Heart right ventricle (tissue), 16 donors: ENCODE results near the gene CAMSAP1. TPM values are rescaled to one million over a fixed set of nuclear protein-coding genes. Genes with fewer than 3 reads are reported as not detected.

Experiments
- ATAC-seq, 8 donors: fragments of 200-7000 bp; cut with Tn5 transposase; one replicate each; pipeline ENCODE4 v1.9.1; 2020; ENCODE audit warnings: mild to moderate bottlenecking in 8 of 8, moderate library complexity in 8 of 8, moderate number of reproducible peaks in 1 of 8
- DNase-seq, 2 donors: peaks; one replicate each; pipeline ENCODE4 v3.0.0-alpha.2; 2020
- H3K27ac ChIP-seq, 10 donors: fragments of 200-600 bp; sonication (generic) in 2 of 10; one replicate each; pipeline versions ENCODE4 v1.5.0 to v1.8.0; 2020 to 2022; ENCODE audit warnings: mild to moderate bottlenecking in 3 of 10
- H3K27me3 ChIP-seq, 7 donors: fragments of 200-600 bp; one replicate each; pipeline ENCODE4 v1.8.0; 2021 to 2022; ENCODE audit warnings: mild to moderate bottlenecking in 2 of 7
- H3K36me3 ChIP-seq, 9 donors: fragments of 200-600 bp; sonication (generic) in 1 of 9; one replicate each; pipeline versions ENCODE4 v1.5.0 to v1.8.0; 2020 to 2022; ENCODE audit warnings: mild to moderate bottlenecking in 2 of 9
- H3K4me1 ChIP-seq, 9 donors: fragments of 200-600 bp; sonication (generic) in 1 of 9; one replicate each; pipeline versions ENCODE4 v1.5.0 to v1.8.0; 2020 to 2022; ENCODE audit warnings: mild to moderate bottlenecking in 4 of 9
- H3K4me3 ChIP-seq, 10 donors: fragments of 200-600 bp; sonication (generic) in 2 of 10; one replicate each; pipeline versions ENCODE4 v1.5.0 to v1.8.0; 2020 to 2022; ENCODE audit warnings: mild to moderate bottlenecking in 7 of 10, moderate library complexity in 2 of 10
- H3K9me3 ChIP-seq, 11 donors: fragments of 200-600 bp in 10 of 11; sonication (generic) in 2 of 11; one replicate each; pipeline versions ENCODE4 v1.5.0 to v1.8.0; 2013 to 2022; ENCODE audit warnings: mild to moderate bottlenecking in 2 of 11, control low read depth in 1 of 11, moderate library complexity in 1 of 11
- CTCF ChIP-seq, 9 donors: fragments of 200-600 bp; sonication (generic) in 2 of 9; IDR thresholded peaks; one replicate each; pipeline versions ENCODE4 v1.5.0 to v1.8.0; 2021 to 2022; ENCODE audit warnings: antibody characterized with exemption in 9 of 9, mild to moderate bottlenecking in 5 of 9, moderate library complexity in 1 of 9
- WGBS, 2 donors: extraction: QIAGEN DNeasy Blood & Tissue Kit; methylation state at CpG; one replicate each; pipeline ENCODE4 v1.1.7; 2013; ENCODE audit warnings: inconsistent platforms in 1 of 2; 5-methylcytosine and 5-hydroxymethylcytosine counted together
- intact Hi-C, 10 donors: fragments of 100-400 bp; cut with DNase I; formaldehyde crosslinking; loops; one replicate each; pipeline versions ENCODE4 v1.11.1 to v1.14.2; 2022
- polyA plus RNA-seq, 2 donors: library from polyadenylated mRNA; stranded (reverse); fragments of 200-250 nt; gene quantifications; one replicate each; pipeline ENCODE4 v1.2.3, GENCODE V29; 2013
- total RNA-seq, 10 donors: library from RNA; stranded (reverse); fragmentation: NEBNext Ultra II Directional in 3 of 10; extraction: Animal tissue kit (Norgen Biotek cat#: 25700) in 3 of 10; gene quantifications; one replicate each; pipeline versions ENCODE4 v1.2.1 to v1.2.4, GENCODE V29; 2021 to 2023
- donor health status: Arrhythmogenic right ventricular cardiomyopathy.
- donor health status: ischemic (EF 13 %, LVEDD 7.1; RV severe dilation, severe dysfunction).
- donor health status: healthy with polysubstance abuse.
- donor health status: DM: no; HTN: yes; CAD: no.
- donor health status: DM: no; HTN: no; CAD: no.
- donor health status: ischemic (EF 25% LVEDD 6.9; RV normal size, moderate dysfunction).
- donor health status: ischemic (EF 25% LVEDD 5.7; RV mildly dilated, moderate dysfunction).
- donor health status: healthy.
- donor health status: DM: yes; HTN: yes; CAD: no.
- donor health status: Ischemic cardiomyopathy.
- donor health status: ischemic (EF 35%, LVEDD 5.7; RV mildly dilated, moderate dysfunction).
- donor health status: nonischemic (EF 11% LVEDD 7.7; RV severe dilation, severe dysfunction).
- donor health status: DM: yes; HTN: yes; CAD: no.
- donor health status: PGD.
- donor health status: ischemic (EF 29% LVEDD 5.4; RV normal size, mild dysfunction).
- donor health status: nonischemic (EF 23%, LVEDD 6.1; RV moderate dilation, normal function).

CAMSAP1 gene
- total and polyA plus RNA-seq, 12 donors: 6.7 to 25.0 (median 19.4) TPM

GRCh38 chr9:135924628-135925338 is 17.4 kb upstream of the CAMSAP1 start:
- Histone ChIP-seq H3K27ac (no peak overlapping the region), H3K36me3 (peaks cover 0 to 60% (median 4%) of the 10 kb centered on the region in 9 donors), H3K4me1 (peaks cover 0 to 17% (median 9%) of the 10 kb centered on the region in 9 donors), H3K27me3 (no peaks in the 10 kb centered on the region), H3K9me3 (no peaks in the 10 kb centered on the region), H3K4me3 (no peak overlapping the region)
- peak in 1 of 9 donors; percentile 9 for TF ChIP-seq CTCF (IDR thresholded peaks at IDR 0.05)
- WGBS, 2 donors: 81 to 82% methylated on average over 27 of the region's 27 CpGs
- no peak for DNase-seq
- intact Hi-C loops: no loop called here
- ATAC-seq: no peak

- H3K36me3 ChIP-seq: peaks cover 0 to 51% (median 4%) of the 10 kb centered on the region in 9 donors
- H3K4me3 ChIP-seq: no peak overlapping the region
- intact Hi-C loops: no loop called here
- H3K4me1 ChIP-seq: peaks cover 0 to 17% (median 9%) of the 10 kb centered on the region in 9 donors
- 96 to 97% methylated on average over 13 of the region's 13 CpGs for WGBS, 2 donors
- no peak for DNase-seq
- H3K27ac ChIP-seq: no peak overlapping the region
- no peak for ATAC-seq
- no peak for TF ChIP-seq CTCF (IDR thresholded peaks at IDR 0.05)
- H3K27me3 ChIP-seq: no peaks in the 10 kb centered on the region
- peaks cover 0 to 10% (median 5%) of the 10 kb centered on the region in 11 donors for H3K9me3 ChIP-seq
Measured at GRCh38 chr9:135923508-135923907, 16.2 kb upstream of the CAMSAP1 start.

- Histone ChIP-seq H3K4me3 (no peak overlapping the region), H3K27ac (no peak overlapping the region), H3K9me3 (peaks cover 0 to 27% (median 17%) of the 10 kb centered on the region in 11 donors), H3K4me1 (peaks cover 0 to 8% (median 2%) of the 10 kb centered on the region in 9 donors), H3K36me3 (peaks cover 0 to 54% (median 6%) of the 10 kb centered on the region in 9 donors), H3K27me3 (no peaks in the 10 kb centered on the region)
- TF ChIP-seq CTCF (IDR thresholded peaks at IDR 0.05): no peak
- DNase-seq (no peak), ATAC-seq (peak in 1 of 8 donors; percentile 22)
- intact Hi-C loops: no loop called here
- 83 to 92% methylated on average over 14 of the region's 14 CpGs for WGBS, 2 donors
Measured at GRCh38 chr9:135921749-135922310, 14.5 kb upstream of the CAMSAP1 start.

GRCh38 chr9:135920973-135921585 is 13.7 kb upstream of the CAMSAP1 start:
- Histone ChIP-seq H3K9me3 (peaks cover 0 to 35% (median 22%) of the 10 kb centered on the region in 11 donors), H3K4me1 (peaks cover 0 to under 1% (median 0%) of the 10 kb centered on the region in 9 donors), H3K4me3 (no peak overlapping the region), H3K27me3 (no peaks in the 10 kb centered on the region), H3K36me3 (peaks cover 0 to 49% (median 13%) of the 10 kb centered on the region in 9 donors), H3K27ac (no peak overlapping the region)
- TF ChIP-seq CTCF (IDR thresholded peaks at IDR 0.05): no peak
- 78 to 88% methylated on average over 24 of the region's 24 CpGs for WGBS, 2 donors
- ATAC-seq (peak in 3 of 8 donors; percentile 14 to 49 (median 32)), DNase-seq (no peak)
- intact Hi-C loops: no loop called here
